LNCaP clone FGC (cell line): ENCODE results near the gene RPL9.

Experiments
- DNase-seq: peaks from one replicate; pipeline ENCODE4 v3.0.0-alpha.2; 2011; ENCODE audit warnings: low read depth
- H3K4me3 ChIP-seq: 2 replicates; pipeline ENCODE4 v1.5.1; 2011; ENCODE audit warnings: mild to moderate bottlenecking, low read depth, low read length, control low read depth
- TF ChIP-seq, protein P1 (sequence below): IDR thresholded peaks from 2 replicates; pipeline ENCODE4 v1.5.1; 2012; ENCODE audit warnings: mild to moderate bottlenecking; ENCODE audit not compliant: control insufficient read depth, insufficient read depth; ENCODE audit errors: extremely low read depth

The RPL9 gene

DNA sequence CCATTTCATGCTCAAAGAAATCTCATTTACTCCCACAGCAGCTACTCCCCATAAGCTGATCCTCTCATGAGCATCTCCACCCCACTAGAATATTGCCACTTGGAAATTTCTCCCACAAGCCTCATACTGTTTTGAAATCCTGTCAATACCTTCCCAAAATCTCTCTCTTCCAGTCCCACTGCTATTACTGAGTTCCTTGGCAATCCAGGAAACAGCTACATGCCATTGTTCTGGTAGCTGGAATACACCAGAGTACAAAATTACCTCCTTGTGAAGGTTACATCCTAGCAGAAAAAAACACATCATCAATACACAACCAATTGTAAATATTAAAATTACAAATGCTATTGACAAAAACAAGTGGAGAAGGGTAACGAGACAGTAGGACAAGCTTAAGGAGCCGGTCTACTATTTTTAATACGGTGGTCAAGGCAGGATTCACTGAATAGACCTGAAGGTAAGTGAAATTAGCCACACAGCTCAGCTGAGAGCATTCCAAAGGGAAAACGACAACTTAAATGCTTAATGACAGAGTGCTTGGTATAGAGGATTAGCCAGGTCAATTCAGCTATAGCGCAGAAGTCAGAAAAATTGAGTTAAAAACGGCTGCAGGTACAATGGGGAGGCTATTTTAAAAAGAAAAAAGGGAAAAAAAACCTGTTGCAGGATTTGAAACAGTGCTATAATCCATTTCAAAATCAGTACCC, 6.4 kb downstream of the RPL9 start:
- TF ChIP-seq, protein P1, sequence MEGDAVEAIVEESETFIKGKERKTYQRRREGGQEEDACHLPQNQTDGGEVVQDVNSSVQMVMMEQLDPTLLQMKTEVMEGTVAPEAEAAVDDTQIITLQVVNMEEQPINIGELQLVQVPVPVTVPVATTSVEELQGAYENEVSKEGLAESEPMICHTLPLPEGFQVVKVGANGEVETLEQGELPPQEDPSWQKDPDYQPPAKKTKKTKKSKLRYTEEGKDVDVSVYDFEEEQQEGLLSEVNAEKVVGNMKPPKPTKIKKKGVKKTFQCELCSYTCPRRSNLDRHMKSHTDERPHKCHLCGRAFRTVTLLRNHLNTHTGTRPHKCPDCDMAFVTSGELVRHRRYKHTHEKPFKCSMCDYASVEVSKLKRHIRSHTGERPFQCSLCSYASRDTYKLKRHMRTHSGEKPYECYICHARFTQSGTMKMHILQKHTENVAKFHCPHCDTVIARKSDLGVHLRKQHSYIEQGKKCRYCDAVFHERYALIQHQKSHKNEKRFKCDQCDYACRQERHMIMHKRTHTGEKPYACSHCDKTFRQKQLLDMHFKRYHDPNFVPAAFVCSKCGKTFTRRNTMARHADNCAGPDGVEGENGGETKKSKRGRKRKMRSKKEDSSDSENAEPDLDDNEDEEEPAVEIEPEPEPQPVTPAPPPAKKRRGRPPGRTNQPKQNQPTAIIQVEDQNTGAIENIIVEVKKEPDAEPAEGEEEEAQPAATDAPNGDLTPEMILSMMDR = no peak
- DNase-seq = no peak
- H3K4me3 ChIP-seq = no peak overlapping the region

DNA sequence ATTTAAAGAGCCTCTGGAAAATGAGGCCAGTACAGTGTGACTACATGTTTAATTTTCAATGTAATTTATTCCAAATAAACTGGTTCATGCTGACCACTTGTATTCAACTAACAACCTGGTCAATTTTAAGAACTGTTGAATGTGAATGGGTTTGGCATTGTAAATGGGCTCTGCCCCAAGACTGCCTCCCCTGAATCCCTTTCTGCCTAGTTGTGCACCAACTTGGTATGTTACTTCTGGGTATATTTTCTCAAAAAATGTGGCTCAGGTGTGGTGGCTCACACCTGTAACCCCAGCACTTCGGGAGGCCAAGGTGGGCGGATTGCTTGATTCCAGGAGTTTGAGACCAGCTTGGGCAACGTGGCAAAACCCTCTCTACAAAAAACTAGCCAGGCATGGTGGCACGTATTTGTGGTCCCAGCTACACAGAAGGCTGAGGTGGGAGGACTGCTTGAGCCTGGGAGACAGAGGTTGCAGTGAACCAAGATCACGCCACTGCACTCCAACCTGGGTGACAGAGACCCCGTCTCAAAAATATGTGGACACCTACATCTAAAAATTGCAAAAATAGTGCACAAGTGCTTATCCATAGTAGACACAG, 7.2 kb downstream of the RPL9 start:
- H3K4me3 ChIP-seq = no peak overlapping the region
- no peak for DNase-seq
- TF ChIP-seq, protein P1 = no peak

DNA sequence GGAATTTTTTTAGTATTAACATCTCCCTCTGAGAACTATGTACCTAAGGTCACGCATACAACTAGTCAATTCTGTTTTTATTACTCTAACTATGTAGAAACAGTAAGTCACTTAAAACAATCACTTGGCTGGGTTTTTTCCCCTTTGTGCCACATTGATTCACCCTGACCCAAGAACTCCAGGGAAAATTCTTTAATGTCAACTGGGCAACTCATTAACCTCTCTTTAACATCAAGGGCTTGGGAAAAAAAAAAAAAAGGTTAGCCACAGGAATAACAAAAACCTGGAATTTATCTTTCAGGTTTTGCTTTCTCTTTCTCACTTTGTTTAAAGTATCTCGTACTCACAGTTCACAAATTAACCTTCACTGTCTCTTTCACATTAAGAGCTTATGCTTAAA, 8.1 kb downstream of the RPL9 start:
- DNase-seq = no peak
- no peak overlapping the region for H3K4me3 ChIP-seq
- TF ChIP-seq, protein P1 = no peak

DNA sequence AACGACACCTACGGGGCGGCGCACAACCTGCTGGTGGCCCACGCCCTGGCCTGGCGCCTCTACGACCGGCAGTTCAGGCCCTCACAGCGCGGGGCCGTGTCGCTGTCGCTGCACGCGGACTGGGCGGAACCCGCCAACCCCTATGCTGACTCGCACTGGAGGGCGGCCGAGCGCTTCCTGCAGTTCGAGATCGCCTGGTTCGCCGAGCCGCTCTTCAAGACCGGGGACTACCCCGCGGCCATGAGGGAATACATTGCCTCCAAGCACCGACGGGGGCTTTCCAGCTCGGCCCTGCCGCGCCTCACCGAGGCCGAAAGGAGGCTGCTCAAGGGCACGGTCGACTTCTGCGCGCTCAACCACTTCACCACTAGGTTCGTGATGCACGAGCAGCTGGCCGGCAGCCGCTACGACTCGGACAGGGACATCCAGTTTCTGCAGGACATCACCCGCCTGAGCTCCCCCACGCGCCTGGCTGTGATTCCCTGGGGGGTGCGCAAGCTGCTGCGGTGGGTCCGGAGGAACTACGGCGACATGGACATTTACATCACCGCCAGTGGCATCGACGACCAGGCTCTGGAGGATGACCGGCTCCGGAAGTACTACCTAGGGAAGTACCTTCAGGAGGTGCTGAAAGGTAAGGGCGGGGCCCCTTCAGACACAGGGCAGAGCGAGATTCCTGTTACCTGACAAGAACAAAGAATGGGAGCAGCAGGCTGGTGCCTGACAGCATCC, 11.7 kb downstream of the RPL9 start:
- TF ChIP-seq, protein P1 = peak; percentile 30
- peak; percentile 52 for DNase-seq
- peak overlapping the region; percentile 54 for H3K4me3 ChIP-seq

DNA sequence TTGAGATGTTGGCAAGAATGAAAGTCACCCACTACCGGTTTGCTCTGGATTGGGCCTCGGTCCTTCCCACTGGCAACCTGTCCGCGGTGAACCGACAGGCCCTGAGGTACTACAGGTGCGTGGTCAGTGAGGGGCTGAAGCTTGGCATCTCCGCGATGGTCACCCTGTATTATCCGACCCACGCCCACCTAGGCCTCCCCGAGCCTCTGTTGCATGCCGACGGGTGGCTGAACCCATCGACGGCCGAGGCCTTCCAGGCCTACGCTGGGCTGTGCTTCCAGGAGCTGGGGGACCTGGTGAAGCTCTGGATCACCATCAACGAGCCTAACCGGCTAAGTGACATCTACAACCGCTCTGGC, 12.3 kb downstream of the RPL9 start:
- H3K4me3 ChIP-seq = peak overlapping the region; percentile 54
- no peak for DNase-seq
- TF ChIP-seq, protein P1 = no peak

DNA sequence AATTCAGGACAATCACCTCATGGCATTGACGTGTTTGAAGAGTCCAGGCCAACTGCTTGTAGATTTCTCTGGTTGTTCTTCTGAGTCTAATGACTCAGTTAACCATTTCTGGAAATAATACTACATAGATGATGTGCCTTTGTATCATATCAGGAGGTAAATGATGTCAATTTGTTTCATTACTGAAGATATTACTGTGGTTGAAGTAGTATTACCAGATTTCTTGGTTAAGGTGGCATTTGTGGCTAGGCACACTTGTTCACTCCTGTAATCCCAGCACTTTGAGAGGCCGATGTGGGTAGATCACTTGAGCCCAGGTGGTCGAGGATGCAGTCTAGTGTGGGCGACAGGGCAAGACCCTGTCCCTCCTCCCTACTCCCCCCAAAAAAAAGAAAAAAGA, 15.7 kb downstream of the RPL9 start:
- no peak for DNase-seq
- no peak overlapping the region for H3K4me3 ChIP-seq

More for the DNA sequence above, 15.7 kb downstream of the RPL9 start:
- TF ChIP-seq, protein P1 = no peak
